ENCODE data around the gene LRRC73.
"Not testable (repeated sequence)": the region's sequence is repeated elsewhere in the genome, so short reads cannot be mapped to it uniquely, and the experiment has no call there.

Gene LRRC73

GRCh38 chr6:43460032-43460431 lies 50.1 kb downstream of the LRRC73 start:
- no peak overlapping the region for H3K4me3 ChIP-seq (ENCODE audit: low read depth, low read length)
- POLR2A ChIA-PET: interaction anchor here (0.7 kb wide), 1 partner anchor 44 kb away, joined by 3 read pairs; no protein-coding TSS in a partner anchor

GRCh38 chr6:43459535-43459934 lies 50.6 kb downstream of the LRRC73 start:
- ChIA-PET POLR2A (no interaction called here), CTCF (interaction anchor here (0.9 to 1.3 kb wide), 2 partner anchors 21 to 47 kb away, joined by 3 to 6 read pairs; no protein-coding TSS in a partner anchor)
- TF ChIP-seq, protein P1, sequence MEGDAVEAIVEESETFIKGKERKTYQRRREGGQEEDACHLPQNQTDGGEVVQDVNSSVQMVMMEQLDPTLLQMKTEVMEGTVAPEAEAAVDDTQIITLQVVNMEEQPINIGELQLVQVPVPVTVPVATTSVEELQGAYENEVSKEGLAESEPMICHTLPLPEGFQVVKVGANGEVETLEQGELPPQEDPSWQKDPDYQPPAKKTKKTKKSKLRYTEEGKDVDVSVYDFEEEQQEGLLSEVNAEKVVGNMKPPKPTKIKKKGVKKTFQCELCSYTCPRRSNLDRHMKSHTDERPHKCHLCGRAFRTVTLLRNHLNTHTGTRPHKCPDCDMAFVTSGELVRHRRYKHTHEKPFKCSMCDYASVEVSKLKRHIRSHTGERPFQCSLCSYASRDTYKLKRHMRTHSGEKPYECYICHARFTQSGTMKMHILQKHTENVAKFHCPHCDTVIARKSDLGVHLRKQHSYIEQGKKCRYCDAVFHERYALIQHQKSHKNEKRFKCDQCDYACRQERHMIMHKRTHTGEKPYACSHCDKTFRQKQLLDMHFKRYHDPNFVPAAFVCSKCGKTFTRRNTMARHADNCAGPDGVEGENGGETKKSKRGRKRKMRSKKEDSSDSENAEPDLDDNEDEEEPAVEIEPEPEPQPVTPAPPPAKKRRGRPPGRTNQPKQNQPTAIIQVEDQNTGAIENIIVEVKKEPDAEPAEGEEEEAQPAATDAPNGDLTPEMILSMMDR (IDR thresholded peaks at IDR 0.05; ENCODE audit: insufficient read depth, low read length, missing control alignments): no peak
- no peak overlapping the region for H3K4me3 ChIP-seq (ENCODE audit: low read depth, low read length)
- no peak for DNase-seq (ENCODE audit: low read depth, low spot score)

More at GRCh38 chr6:43460032-43460431, 50.1 kb downstream of the LRRC73 start:
- TF ChIP-seq, protein P1 (IDR thresholded peaks at IDR 0.05; ENCODE audit: insufficient read depth, low read length, missing control alignments): no peak
- CTCF ChIA-PET: interaction anchor here (0.9 to 1.3 kb wide), 2 partner anchors 22 to 46 kb away, joined by 3 to 6 read pairs; no protein-coding TSS in a partner anchor
- no peak for DNase-seq (ENCODE audit: low read depth, low spot score)

DNA sequence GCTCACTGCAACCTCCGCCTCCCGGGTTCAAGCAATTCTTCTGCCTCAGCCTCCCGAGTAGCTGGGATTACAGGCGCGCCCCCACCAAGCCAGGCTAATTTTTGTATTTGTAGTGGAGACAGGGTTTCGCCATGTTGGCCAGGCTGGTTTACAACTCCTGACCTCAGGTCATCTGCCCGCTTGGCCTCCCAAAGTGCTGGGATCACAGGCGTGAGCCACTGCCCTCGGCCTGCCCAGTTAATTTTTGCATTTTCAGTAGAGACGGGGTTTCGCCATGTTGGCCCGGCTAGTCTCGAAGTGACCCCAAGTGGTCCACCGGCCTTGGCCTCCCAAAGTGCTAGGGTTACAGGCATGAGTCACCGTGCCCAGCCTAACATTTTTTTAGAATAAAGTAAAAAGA lies 52.0 kb downstream of the LRRC73 start:
- H3K4me3 ChIP-seq (ENCODE audit: low read depth, low read length); DNase-seq (ENCODE audit: low read depth, low spot score); POLR2A ChIA-PET: not testable (repeated sequence)
- CTCF ChIA-PET: interaction anchor here (6.1 to 6.4 kb wide), 2 partner anchors 36 to 47 kb away, joined by 106 to 169 read pairs; partner anchors contain the start of gene LRRC73

GRCh38 chr6:43457643-43458042 lies 52.5 kb downstream of the LRRC73 start:
- CTCF ChIA-PET: interaction anchor here (0.6 to 6.4 kb wide), 4 partner anchors 14 to 178 kb away, joined by 3 to 169 read pairs (median 56); partner anchors contain the start of gene LRRC73
- DNase-seq (ENCODE audit: low read depth, low spot score): no peak
- POLR2A ChIA-PET: interaction anchor here (1.0 kb wide), 1 partner anchor 52 kb away, joined by 3 read pairs; no protein-coding TSS in a partner anchor
- TF ChIP-seq, protein P1 (IDR thresholded peaks at IDR 0.05; ENCODE audit: insufficient read depth, low read length, missing control alignments): no peak
- H3K4me3 ChIP-seq (ENCODE audit: low read depth, low read length): no peak overlapping the region

All from AG04449 (cell line).